GM04503 (cell line): Measurements from ENCODE around the gene IL22.
A peak's percentile ranks its signal among the peaks of the same experiment; 100 is the strongest.

ENCODE experiments used
- DNase-seq: peaks from one replicate; pipeline ENCODE4 v3.0.0-alpha.2; 2012; ENCODE audit warnings: low read depth

IL22 gene

GRCh38 chr12:68264158-68264855 is 10.9 kb upstream of the IL22 start:
- DNase-seq: no peak

- DNase-seq: no peak
Measured at GRCh38 chr12:68263366-68263765, 10.0 kb upstream of the IL22 start.

- DNase-seq: no peak
Measured at GRCh38 chr12:68261896-68262295, 8.5 kb upstream of the IL22 start.

GRCh38 chr12:68260153-68260552 is 6.7 kb upstream of the IL22 start:
- DNase-seq: no peak

GRCh38 chr12:68259318-68259940 is 6.0 kb upstream of the IL22 start:
- DNase-seq: no peak

- DNase-seq: no peak
Measured at GRCh38 chr12:68252077-68252476, 1.3 kb downstream of the IL22 start.

- DNase-seq: no peak
Measured at GRCh38 chr12:68250454-68250853, 3.0 kb downstream of the IL22 start.

GRCh38 chr12:68247785-68248184 is 5.6 kb downstream of the IL22 start:
- no peak for DNase-seq

GRCh38 chr12:68246350-68246749 is 7.1 kb downstream of the IL22 start:
- no peak for DNase-seq

- DNase-seq: no peak
Measured at GRCh38 chr12:68245180-68246021, 8.0 kb downstream of the IL22 start.

- DNase-seq: no peak
Measured at GRCh38 chr12:68242777-68243176, 10.6 kb downstream of the IL22 start.

GRCh38 chr12:68240975-68241374 is 12.4 kb downstream of the IL22 start:
- no peak for DNase-seq

GRCh38 chr12:68240079-68240478 is 13.3 kb downstream of the IL22 start:
- peak; percentile 74 for DNase-seq

GRCh38 chr12:68239309-68239982 is 14.0 kb downstream of the IL22 start:
- DNase-seq: no peak

GRCh38 chr12:68237619-68238018 is 15.8 kb downstream of the IL22 start:
- peak; percentile 17 for DNase-seq

GRCh38 chr12:68237078-68237477 is 16.3 kb downstream of the IL22 start:
- no peak for DNase-seq

GRCh38 chr12:68236421-68237059 is 16.9 kb downstream of the IL22 start:
- no peak for DNase-seq

- no peak for DNase-seq
Measured at GRCh38 chr12:68235576-68235975, 17.8 kb downstream of the IL22 start.

GRCh38 chr12:68234140-68234539 is 19.3 kb downstream of the IL22 start:
- no peak for DNase-seq

GRCh38 chr12:68233498-68233897 is 19.9 kb downstream of the IL22 start:
- DNase-seq: no peak

GRCh38 chr12:68231691-68232090 is 21.7 kb downstream of the IL22 start:
- no peak for DNase-seq

GRCh38 chr12:68231229-68231628 is 22.2 kb downstream of the IL22 start:
- no peak for DNase-seq
